ENCODE results near the gene FBXO24. TPM values are rescaled to one million over a fixed set of nuclear protein-coding genes. Genes with fewer than 3 reads are reported as not detected.
A peak's percentile ranks its signal among the peaks of the same experiment; 100 is the strongest.
"Not testable (repeated sequence)": the region's sequence is repeated elsewhere in the genome, so short reads cannot be mapped to it uniquely, and the experiment has no call there.

The FBXO24 gene
- polyA plus RNA-seq (2013, experiment 1 of 2), result 1.5 TPM
- 0.86 TPM for polyA plus RNA-seq (2013, experiment 2 of 2)

GRCh38 chr7:100586266-100587025 lies at the start of gene FBXO24:
Gene FBXO24 (plus strand): TSS chr7:100586328. CDS start chr7:100586626, 298 bp downstream.
- Histone ChIP-seq H3K27ac (ENCODE audit: low read depth, low read length, severe bottlenecking) (peak within 1 kb of the TSS; percentile 90), H3K4me3 (ENCODE audit: extremely low read depth, insufficient read depth, low read length, poor library complexity, severe bottlenecking) (peak within 1 kb of the TSS; percentile 70), H3K4me1 (ENCODE audit: control insufficient read depth, insufficient read depth, low read length, poor library complexity, severe bottlenecking) (peaks cover 24% of the 10 kb centered on the region), H3K9me3 (ENCODE audit: control insufficient read depth, low read length) (no peaks in the 10 kb centered on the region), H3K36me3 (ENCODE audit: control insufficient read depth, insufficient read depth, low read length) (peaks cover 15% of the 10 kb centered on the region)
- WGBS, 2 experiments (ENCODE audit: insufficient coverage in 2 of 2), result 0 to 1% methylated on average over 44 to 53 of the region's 53 CpGs

- not testable (repeated sequence) for H3K4me3 ChIP-seq (ENCODE audit: extremely low read depth, insufficient read depth, low read length, poor library complexity, severe bottlenecking)
- WGBS, 2 experiments (ENCODE audit: insufficient coverage in 2 of 2), result 78 to 100% methylated on average over 1 of the region's 2 CpGs
Measured at GRCh38 chr7:100536695-100537094, 49.4 kb upstream of the FBXO24 start.

GRCh38 chr7:100538348-100538653 lies 47.8 kb upstream of the FBXO24 start:
- Histone ChIP-seq H3K9me3 (ENCODE audit: control insufficient read depth, low read length) (no peaks in the 10 kb centered on the region), H3K4me1 (ENCODE audit: control insufficient read depth, insufficient read depth, low read length, poor library complexity, severe bottlenecking) (no peaks in the 10 kb centered on the region), H3K4me3 (ENCODE audit: extremely low read depth, insufficient read depth, low read length, poor library complexity, severe bottlenecking) (peak overlapping the region; percentile 76), H3K27ac (ENCODE audit: low read depth, low read length, severe bottlenecking) (peak overlapping the region; percentile 0), H3K36me3 (ENCODE audit: control insufficient read depth, insufficient read depth, low read length) (no peaks in the 10 kb centered on the region)
- WGBS, 2 experiments (ENCODE audit: insufficient coverage in 2 of 2), result 0 to 11% methylated on average over 3 to 6 of the region's 8 CpGs

More at GRCh38 chr7:100536695-100537094, 49.4 kb upstream of the FBXO24 start:
- not testable (repeated sequence) for H3K4me1 ChIP-seq (ENCODE audit: control insufficient read depth, insufficient read depth, low read length, poor library complexity, severe bottlenecking); H3K36me3 ChIP-seq (ENCODE audit: control insufficient read depth, insufficient read depth, low read length); H3K9me3 ChIP-seq (ENCODE audit: control insufficient read depth, low read length); H3K27ac ChIP-seq (ENCODE audit: low read depth, low read length, severe bottlenecking)

- Histone ChIP-seq H3K36me3 (ENCODE audit: control insufficient read depth, insufficient read depth, low read length) (no peaks in the 10 kb centered on the region), H3K27ac (ENCODE audit: low read depth, low read length, severe bottlenecking) (peak within 1 kb of the TSS; percentile 0), H3K4me1 (ENCODE audit: control insufficient read depth, insufficient read depth, low read length, poor library complexity, severe bottlenecking) (no peaks in the 10 kb centered on the region), H3K9me3 (ENCODE audit: control insufficient read depth, low read length) (no peaks in the 10 kb centered on the region), H3K4me3 (ENCODE audit: extremely low read depth, insufficient read depth, low read length, poor library complexity, severe bottlenecking) (peak within 1 kb of the TSS; percentile 76)
- WGBS, 2 experiments (ENCODE audit: insufficient coverage in 2 of 2), result 0 to 1% methylated on average over 40 to 46 of the region's 60 CpGs
Measured at GRCh38 chr7:100538654-100539435, 47.3 kb upstream of the FBXO24 start, which contains the start of gene AGFG2. Gene AGFG2 (plus strand): TSS chr7:100539203. CDS start chr7:100539347, 144 bp downstream.

- 0 to 1% methylated on average over 11 to 32 of the region's 44 CpGs for WGBS, 2 experiments (ENCODE audit: insufficient coverage in 2 of 2)
- no peaks in the 10 kb centered on the region for H3K36me3 ChIP-seq (ENCODE audit: control insufficient read depth, insufficient read depth, low read length)
- no peak overlapping the region for H3K27ac ChIP-seq (ENCODE audit: low read depth, low read length, severe bottlenecking)
- H3K9me3 ChIP-seq (ENCODE audit: control insufficient read depth, low read length), result no peaks in the 10 kb centered on the region
- no peaks in the 10 kb centered on the region for H3K4me1 ChIP-seq (ENCODE audit: control insufficient read depth, insufficient read depth, low read length, poor library complexity, severe bottlenecking)
- H3K4me3 ChIP-seq (ENCODE audit: extremely low read depth, insufficient read depth, low read length, poor library complexity, severe bottlenecking), result peak overlapping the region; percentile 76
Measured at GRCh38 chr7:100539436-100540006, 46.6 kb upstream of the FBXO24 start.

GRCh38 chr7:100540073-100540723 lies 45.9 kb upstream of the FBXO24 start:
- WGBS, 2 experiments (ENCODE audit: insufficient coverage in 2 of 2), result 39 to 40% methylated on average over 3 to 4 of the region's 6 CpGs
- Histone ChIP-seq H3K4me3 (ENCODE audit: extremely low read depth, insufficient read depth, low read length, poor library complexity, severe bottlenecking) (peak overlapping the region; percentile 76), H3K36me3 (ENCODE audit: control insufficient read depth, insufficient read depth, low read length) (no peaks in the 10 kb centered on the region), H3K9me3 (ENCODE audit: control insufficient read depth, low read length) (no peaks in the 10 kb centered on the region), H3K27ac (ENCODE audit: low read depth, low read length, severe bottlenecking) (no peak overlapping the region), H3K4me1 (ENCODE audit: control insufficient read depth, insufficient read depth, low read length, poor library complexity, severe bottlenecking) (peaks cover 6% of the 10 kb centered on the region)

GRCh38 chr7:100541309-100541708 lies 44.8 kb upstream of the FBXO24 start:
- peaks cover 17% of the 10 kb centered on the region for H3K4me1 ChIP-seq (ENCODE audit: control insufficient read depth, insufficient read depth, low read length, poor library complexity, severe bottlenecking)
- not testable (repeated sequence) for H3K4me3 ChIP-seq (ENCODE audit: extremely low read depth, insufficient read depth, low read length, poor library complexity, severe bottlenecking); H3K9me3 ChIP-seq (ENCODE audit: control insufficient read depth, low read length); H3K27ac ChIP-seq (ENCODE audit: low read depth, low read length, severe bottlenecking); H3K36me3 ChIP-seq (ENCODE audit: control insufficient read depth, insufficient read depth, low read length)
- WGBS, 2 experiments (ENCODE audit: insufficient coverage in 2 of 2), result 74 to 91% methylated on average over 3 to 5 of the region's 7 CpGs

- H3K4me1 ChIP-seq (ENCODE audit: control insufficient read depth, insufficient read depth, low read length, poor library complexity, severe bottlenecking), result peaks cover 40% of the 10 kb centered on the region
- no peak overlapping the region for H3K4me3 ChIP-seq (ENCODE audit: extremely low read depth, insufficient read depth, low read length, poor library complexity, severe bottlenecking)
- no peaks in the 10 kb centered on the region for H3K36me3 ChIP-seq (ENCODE audit: control insufficient read depth, insufficient read depth, low read length)
- no peaks in the 10 kb centered on the region for H3K9me3 ChIP-seq (ENCODE audit: control insufficient read depth, low read length)
- H3K27ac ChIP-seq (ENCODE audit: low read depth, low read length, severe bottlenecking), result no peak overlapping the region
- no CpG with 5 or more reads among the region's 1 CpG for WGBS, 2 experiments (ENCODE audit: insufficient coverage in 2 of 2)
Measured at GRCh38 chr7:100543586-100543985, 42.5 kb upstream of the FBXO24 start.

GRCh38 chr7:100544386-100544785 lies 41.7 kb upstream of the FBXO24 start:
- Histone ChIP-seq H3K36me3 (ENCODE audit: control insufficient read depth, insufficient read depth, low read length) (peaks cover 5% of the 10 kb centered on the region), H3K9me3 (ENCODE audit: control insufficient read depth, low read length) (no peaks in the 10 kb centered on the region), H3K4me1 (ENCODE audit: control insufficient read depth, insufficient read depth, low read length, poor library complexity, severe bottlenecking) (peaks cover 42% of the 10 kb centered on the region), H3K4me3 (ENCODE audit: extremely low read depth, insufficient read depth, low read length, poor library complexity, severe bottlenecking) (no peak overlapping the region), H3K27ac (ENCODE audit: low read depth, low read length, severe bottlenecking) (no peak overlapping the region)
- WGBS, 2 experiments (ENCODE audit: insufficient coverage in 2 of 2), result 67 to 83% methylated on average over 4 of the region's 5 CpGs

- no peak overlapping the region for H3K4me3 ChIP-seq (ENCODE audit: extremely low read depth, insufficient read depth, low read length, poor library complexity, severe bottlenecking)
- no peaks in the 10 kb centered on the region for H3K9me3 ChIP-seq (ENCODE audit: control insufficient read depth, low read length)
- 67 to 94% methylated on average over 1 of the region's 1 CpG for WGBS, 2 experiments (ENCODE audit: insufficient coverage in 2 of 2)
- peaks cover 42% of the 10 kb centered on the region for H3K4me1 ChIP-seq (ENCODE audit: control insufficient read depth, insufficient read depth, low read length, poor library complexity, severe bottlenecking)
- peaks cover 9% of the 10 kb centered on the region for H3K36me3 ChIP-seq (ENCODE audit: control insufficient read depth, insufficient read depth, low read length)
- peak overlapping the region; percentile 88 for H3K27ac ChIP-seq (ENCODE audit: low read depth, low read length, severe bottlenecking)
Measured at GRCh38 chr7:100544967-100545359, 41.2 kb upstream of the FBXO24 start.
